ENCODE measurements around the gene PTPRD. TPM values are rescaled to one million over a fixed set of nuclear protein-coding genes. Genes with fewer than 3 reads are reported as not detected.

Gene PTPRD
- total RNA-seq, 1 donor from 2014 or later: 30.8 TPM

DNA sequence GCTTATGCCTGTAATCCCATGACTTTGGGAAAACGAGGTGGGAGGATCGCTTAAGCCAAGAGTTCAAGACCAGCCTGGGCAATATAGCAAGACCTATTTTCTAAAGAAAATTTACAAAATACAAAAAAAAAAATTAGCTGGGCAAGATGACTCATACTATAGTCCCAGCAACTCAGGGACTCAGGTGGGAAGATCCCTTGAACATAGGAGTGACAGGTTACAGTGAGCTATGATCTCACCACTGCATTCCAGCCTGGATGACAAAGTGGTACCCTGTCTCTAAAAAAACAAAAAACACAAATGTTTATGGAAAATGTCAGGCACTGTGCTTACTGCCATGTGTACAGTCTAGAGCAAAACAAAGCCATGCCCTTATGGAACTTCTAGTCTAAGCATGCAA, 1989.9 kb downstream of the PTPRD start:
- DNase-seq: no peak
- Histone ChIP-seq H3K36me3 (no peaks in the 10 kb centered on the region), H3K9me3 (no peaks in the 10 kb centered on the region), H3K4me3 (no peak overlapping the region), H3K27ac (no peak overlapping the region), H3K27me3 (no peaks in the 10 kb centered on the region), H3K4me1 (no peaks in the 10 kb centered on the region)
- intact Hi-C loops (cut with DNase I): no loop called here
- TF ChIP-seq, protein P1, sequence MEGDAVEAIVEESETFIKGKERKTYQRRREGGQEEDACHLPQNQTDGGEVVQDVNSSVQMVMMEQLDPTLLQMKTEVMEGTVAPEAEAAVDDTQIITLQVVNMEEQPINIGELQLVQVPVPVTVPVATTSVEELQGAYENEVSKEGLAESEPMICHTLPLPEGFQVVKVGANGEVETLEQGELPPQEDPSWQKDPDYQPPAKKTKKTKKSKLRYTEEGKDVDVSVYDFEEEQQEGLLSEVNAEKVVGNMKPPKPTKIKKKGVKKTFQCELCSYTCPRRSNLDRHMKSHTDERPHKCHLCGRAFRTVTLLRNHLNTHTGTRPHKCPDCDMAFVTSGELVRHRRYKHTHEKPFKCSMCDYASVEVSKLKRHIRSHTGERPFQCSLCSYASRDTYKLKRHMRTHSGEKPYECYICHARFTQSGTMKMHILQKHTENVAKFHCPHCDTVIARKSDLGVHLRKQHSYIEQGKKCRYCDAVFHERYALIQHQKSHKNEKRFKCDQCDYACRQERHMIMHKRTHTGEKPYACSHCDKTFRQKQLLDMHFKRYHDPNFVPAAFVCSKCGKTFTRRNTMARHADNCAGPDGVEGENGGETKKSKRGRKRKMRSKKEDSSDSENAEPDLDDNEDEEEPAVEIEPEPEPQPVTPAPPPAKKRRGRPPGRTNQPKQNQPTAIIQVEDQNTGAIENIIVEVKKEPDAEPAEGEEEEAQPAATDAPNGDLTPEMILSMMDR (IDR thresholded peaks at IDR 0.05): no peak
- no peak for ATAC-seq

DNA sequence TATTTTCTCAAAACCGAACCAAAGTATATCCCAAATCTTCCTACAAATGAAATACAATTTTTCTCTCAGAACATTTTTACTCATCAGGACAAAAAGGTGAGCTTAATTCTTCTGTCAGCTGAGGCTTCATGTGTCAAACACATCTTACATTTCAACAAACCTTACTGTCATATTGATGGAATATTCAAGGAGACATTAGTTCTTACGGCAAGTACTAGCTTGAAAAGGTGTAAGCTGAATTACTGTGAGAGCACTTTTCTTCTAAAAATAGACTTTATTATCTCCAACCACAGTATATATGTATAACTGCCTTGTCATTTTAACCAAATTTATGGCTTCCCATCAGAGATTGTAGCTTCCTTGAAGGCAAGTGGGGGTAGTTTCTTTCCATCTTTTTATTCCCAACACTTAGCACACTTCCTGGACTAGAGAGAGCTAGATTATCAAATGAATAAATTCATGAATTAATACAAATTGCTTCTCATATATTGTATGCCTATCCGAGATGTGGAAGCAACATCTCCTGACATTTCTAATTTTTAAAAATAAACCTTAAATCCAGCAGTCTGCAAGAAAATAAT, 1990.5 kb downstream of the PTPRD start:
- DNase-seq (no peak), ATAC-seq (no peak)
- Histone ChIP-seq H3K27ac (no peak overlapping the region), H3K27me3 (no peaks in the 10 kb centered on the region), H3K9me3 (no peaks in the 10 kb centered on the region), H3K36me3 (no peaks in the 10 kb centered on the region), H3K4me1 (no peaks in the 10 kb centered on the region), H3K4me3 (no peak overlapping the region)
- TF ChIP-seq, protein P1 (IDR thresholded peaks at IDR 0.05): no peak
- intact Hi-C loops (cut with DNase I): no loop called here

DNA sequence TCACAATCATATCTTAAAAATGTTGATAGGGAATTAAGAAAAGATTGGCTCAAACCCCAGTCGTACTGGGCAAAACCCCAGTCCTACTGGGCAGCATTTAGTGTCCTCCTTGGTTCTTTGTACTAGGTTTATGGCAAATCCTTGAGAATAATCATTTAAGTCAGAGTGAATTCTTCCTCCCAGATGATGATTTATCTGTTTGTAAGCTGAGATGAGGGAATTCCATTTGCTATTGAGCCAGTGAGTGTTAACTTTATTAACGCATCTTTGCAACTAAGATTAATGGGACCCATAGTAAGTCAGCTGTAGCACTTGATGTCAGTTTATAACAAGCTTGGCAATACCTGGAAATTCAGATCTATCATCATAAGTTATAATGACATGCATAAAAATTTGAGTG, 1991.4 kb downstream of the PTPRD start:
- Histone ChIP-seq H3K27ac (no peak overlapping the region), H3K27me3 (no peaks in the 10 kb centered on the region), H3K4me3 (no peak overlapping the region), H3K4me1 (no peaks in the 10 kb centered on the region), H3K9me3 (no peaks in the 10 kb centered on the region), H3K36me3 (no peaks in the 10 kb centered on the region)
- DNase-seq: no peak
- TF ChIP-seq, protein P1 (IDR thresholded peaks at IDR 0.05): no peak
- ATAC-seq: no peak
- intact Hi-C loops (cut with DNase I): no loop called here

DNA sequence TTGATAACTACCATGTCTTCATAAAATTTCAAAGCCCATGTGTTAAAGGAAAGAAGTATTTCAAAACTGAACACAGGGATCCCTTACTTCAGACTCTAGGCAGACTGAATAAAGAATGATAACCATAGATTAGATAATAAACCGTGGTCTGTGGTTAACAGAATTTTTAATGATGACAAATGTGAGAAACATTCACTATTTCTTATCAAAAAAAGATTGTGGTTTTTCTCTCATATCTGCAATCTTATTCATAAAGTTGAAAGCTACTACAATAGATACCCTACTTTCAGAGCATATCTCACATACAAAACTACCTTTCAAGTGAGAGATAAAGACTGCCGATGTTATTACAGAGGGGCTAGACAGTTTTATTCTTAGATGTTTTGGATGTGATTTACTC, 1996.4 kb downstream of the PTPRD start:
- Histone ChIP-seq H3K27ac (no peak overlapping the region), H3K27me3 (no peaks in the 10 kb centered on the region), H3K4me1 (no peaks in the 10 kb centered on the region), H3K9me3 (no peaks in the 10 kb centered on the region), H3K36me3 (no peaks in the 10 kb centered on the region), H3K4me3 (no peak overlapping the region)
- intact Hi-C loops (cut with DNase I): no loop called here
- no peak for DNase-seq
- TF ChIP-seq, protein P1 (IDR thresholded peaks at IDR 0.05): no peak
- ATAC-seq: no peak

DNA sequence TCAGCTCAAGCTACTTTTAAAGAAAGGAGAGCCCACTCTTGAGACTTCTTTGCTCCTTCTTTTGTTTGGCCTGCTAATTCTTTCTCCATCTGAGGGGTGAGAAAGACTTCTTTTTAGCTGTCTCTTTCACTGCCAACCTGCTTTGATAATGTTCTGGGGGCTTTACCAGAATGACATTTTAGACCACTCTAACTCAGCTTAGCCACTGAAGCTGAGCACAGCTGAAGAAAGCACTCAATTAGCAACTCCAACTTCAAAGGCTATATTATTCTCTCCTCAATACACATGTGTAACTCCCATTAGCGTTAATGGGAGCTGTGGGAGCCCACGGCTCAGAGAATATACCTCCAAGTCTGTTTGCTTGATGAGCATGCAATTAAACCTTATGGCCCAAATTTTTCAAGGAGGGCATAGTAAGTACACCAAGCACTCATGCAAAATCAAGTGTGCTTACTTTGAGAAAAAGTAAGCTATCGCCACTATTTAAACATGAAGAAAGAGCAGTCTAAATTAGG, 1997.8 kb downstream of the PTPRD start:
- Histone ChIP-seq H3K36me3 (no peaks in the 10 kb centered on the region), H3K4me1 (no peaks in the 10 kb centered on the region), H3K27ac (no peak overlapping the region), H3K27me3 (no peaks in the 10 kb centered on the region), H3K4me3 (no peak overlapping the region), H3K9me3 (no peaks in the 10 kb centered on the region)
- intact Hi-C loops (cut with DNase I): no loop called here
- ATAC-seq: no peak
- TF ChIP-seq, protein P1 (IDR thresholded peaks at IDR 0.05): no peak
- DNase-seq: no peak
